Mesendoderm (in vitro differentiated cells): ENCODE measurements around the gene RINL.
A peak's percentile ranks its signal among the peaks of the same experiment; 100 is the strongest.

Experiments
- DNase-seq: peaks from one replicate; pipeline ENCODE4 v3.0.0; 2013
- H2AK5ac ChIP-seq: 2 replicates; pipeline ENCODE4 v1.6.1; 2013; ENCODE audit warnings: low read length, inconsistent platforms
- H2BK120ac ChIP-seq: 2 replicates; pipeline ENCODE4 v1.6.1; 2013; ENCODE audit warnings: low read depth, mild to moderate bottlenecking, low read length, moderate library complexity, mixed read lengths
- H2BK15ac ChIP-seq: replicated peaks from 2 replicates; pipeline ENCODE4 v1.6.1; 2013; ENCODE audit warnings: low read depth, mild to moderate bottlenecking, moderate library complexity
- H2BK5ac ChIP-seq: 2 replicates; pipeline ENCODE4 v1.6.1; 2013; ENCODE audit warnings: low read length, inconsistent platforms
- H3K18ac ChIP-seq: 2 replicates; pipeline ENCODE4 v1.6.1; 2013; ENCODE audit warnings: mild to moderate bottlenecking, low read length, mixed read lengths
- H3K23ac ChIP-seq: one replicate; pipeline ENCODE4 v1.6.1; 2013; ENCODE audit warnings: low read length
- H3K27ac ChIP-seq: 2 replicates; pipeline ENCODE4 v1.5.1; 2013; ENCODE audit warnings: low read depth, mild to moderate bottlenecking, inconsistent platforms, low read length, moderate library complexity
- H3K27me3 ChIP-seq: 2 replicates; pipeline ENCODE4 v1.6.1; 2013; ENCODE audit warnings: low read length, control low read depth, mild to moderate bottlenecking, inconsistent platforms; ENCODE audit not compliant: insufficient read depth, poor library complexity
- H3K36me3 ChIP-seq: 2 replicates; pipeline ENCODE4 v1.6.1; 2013; ENCODE audit warnings: low read length, inconsistent platforms; ENCODE audit not compliant: control insufficient read depth, insufficient read depth
- H3K4ac ChIP-seq: one replicate; pipeline ENCODE4 v1.6.1; 2013; ENCODE audit warnings: low read depth, mild to moderate bottlenecking, low read length, moderate library complexity
- H3K4me1 ChIP-seq: 2 replicates; pipeline ENCODE4 v1.6.1; 2013; ENCODE audit warnings: low read depth, low read length, inconsistent platforms; ENCODE audit not compliant: control insufficient read depth
- H3K4me2 ChIP-seq: 2 replicates; pipeline ENCODE4 v1.6.1; 2013; ENCODE audit warnings: low read length
- H3K4me3 ChIP-seq: 2 replicates; pipeline ENCODE4 v1.5.1; 2013; ENCODE audit warnings: mild to moderate bottlenecking, low read length
- H3K56ac ChIP-seq: one replicate; pipeline ENCODE4 v1.6.1; 2013; ENCODE audit warnings: low read length
- H3K79me1 ChIP-seq: 2 replicates; pipeline ENCODE4 v1.6.1; 2013; ENCODE audit warnings: low read length, inconsistent platforms
- H3K79me2 ChIP-seq: 2 replicates; pipeline ENCODE4 v1.6.1; 2013; ENCODE audit warnings: mild to moderate bottlenecking, low read length; ENCODE audit not compliant: control insufficient read depth, insufficient read depth
- H3K9ac ChIP-seq: 2 replicates; pipeline ENCODE4 v1.6.1; 2013; ENCODE audit warnings: low read length, inconsistent platforms
- H4K5ac ChIP-seq: one replicate; pipeline ENCODE4 v1.6.1; 2013; ENCODE audit warnings: low read length
- H4K8ac ChIP-seq: one replicate; pipeline ENCODE4 v1.6.1; 2013; ENCODE audit warnings: low read depth, mild to moderate bottlenecking, control low read depth, low read length, moderate library complexity
- WGBS: extraction: QIAGEN DNeasy Blood & Tissue Kit; methylation state at CpG from one replicate; pipeline ENCODE4 v1.1.7; 2013; ENCODE audit warnings: low lambda C conversion rate, missing lambda C conversion rate; ENCODE audit not compliant: insufficient coverage; ENCODE audit errors: extremely low coverage; 5-methylcytosine and 5-hydroxymethylcytosine counted together

RINL gene

DNA sequence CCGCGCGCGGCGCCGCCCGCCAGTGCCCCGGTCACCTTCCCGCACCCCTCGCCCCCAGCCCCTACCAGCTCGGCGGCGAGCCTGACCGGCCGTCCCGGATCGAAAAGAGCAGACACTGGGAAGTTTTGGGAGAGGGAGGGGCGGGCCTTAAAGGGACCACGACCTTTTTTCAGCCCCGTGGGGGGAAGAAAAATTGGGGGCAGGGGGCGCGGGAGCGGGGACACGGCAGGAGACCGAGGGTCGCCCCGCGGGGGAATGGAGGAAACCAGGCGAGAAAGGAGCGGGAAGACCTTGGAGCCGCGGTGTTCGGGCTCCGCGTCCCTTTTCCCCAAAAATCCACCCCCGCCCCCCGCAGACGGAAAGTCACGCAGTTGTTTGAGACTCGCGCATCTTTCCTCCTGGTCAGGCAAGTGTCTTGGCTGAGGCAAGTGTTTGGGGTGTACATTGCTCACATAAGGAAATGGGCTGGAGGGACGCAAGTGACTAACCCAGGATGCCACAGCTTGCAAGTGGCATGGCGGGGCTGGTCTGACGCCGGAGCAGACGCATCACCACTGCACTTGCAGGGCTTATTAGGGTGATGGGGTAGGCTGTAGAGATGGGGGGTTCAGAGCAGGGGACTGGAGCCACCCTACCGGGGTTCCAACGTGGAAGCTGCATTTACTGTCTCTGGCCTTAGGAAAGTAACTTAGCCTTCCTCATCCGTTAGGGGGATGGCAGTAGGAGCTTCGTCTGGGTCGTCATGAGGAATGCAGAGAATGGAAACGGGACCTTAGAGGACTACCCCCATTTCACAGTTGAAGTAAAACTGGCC, 25.6 kb downstream of the RINL start:
- Histone ChIP-seq H3K56ac (peak overlapping the region; percentile 95), H3K36me3 (peaks cover 3% of the 10 kb centered on the region), H3K23ac (no peak overlapping the region), H4K8ac (no peak overlapping the region), H2BK5ac (peak overlapping the region; percentile 11), H3K4ac (peak overlapping the region; percentile 92), H3K79me2 (peaks cover 17% of the 10 kb centered on the region), H3K9ac (peak overlapping the region; percentile 80), H2BK120ac (no peak overlapping the region), H2AK5ac (no peak overlapping the region), H3K4me3 (peak overlapping the region; percentile 62), H4K5ac (no peak overlapping the region), H3K4me2 (peak overlapping the region; percentile 97), H3K79me1 (peaks cover 2% of the 10 kb centered on the region), H2BK15ac (peak overlapping the region; percentile 14), H3K27me3 (no peaks in the 10 kb centered on the region), H3K4me1 (peaks cover 4% of the 10 kb centered on the region), H3K27ac (peak overlapping the region; percentile 75), H3K18ac (peak overlapping the region; percentile 99)
- no CpG with 5 or more reads among the region's 52 CpGs for WGBS
- DNase-seq = peak; percentile 72

DNA sequence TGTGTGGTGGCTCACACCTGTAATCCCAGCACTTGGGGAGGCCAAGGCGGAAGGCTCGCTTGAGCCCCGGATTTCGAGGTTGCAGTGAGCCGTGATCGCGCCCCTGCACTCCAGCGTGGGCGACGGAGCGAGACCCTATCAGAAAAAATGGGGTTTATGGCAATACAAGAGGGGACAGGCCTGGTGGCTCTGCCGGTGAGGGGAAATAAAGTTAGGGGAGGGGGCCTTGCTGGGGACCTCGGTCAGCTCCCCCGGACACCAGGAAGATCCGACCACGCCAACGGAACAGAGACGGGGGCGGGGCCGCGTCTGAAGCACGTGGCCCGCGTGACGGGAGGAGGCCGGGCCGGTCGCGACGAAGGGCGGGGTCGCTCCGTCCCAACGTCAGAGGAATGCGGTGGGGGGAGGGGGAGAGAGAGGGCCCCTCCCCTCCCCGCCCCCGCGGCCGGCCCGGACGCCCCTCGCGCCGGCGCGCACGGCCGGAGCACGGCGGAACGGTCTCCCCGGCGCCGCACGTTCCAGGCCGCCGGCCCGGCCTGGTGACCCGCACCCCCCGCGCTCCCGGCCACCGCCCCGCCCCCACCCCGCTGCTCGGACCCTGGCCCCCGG, 26.3 kb downstream of the RINL start:
- H3K27me3 ChIP-seq = no peaks in the 10 kb centered on the region
- H4K8ac ChIP-seq = no peak overlapping the region
- peak overlapping the region; percentile 92 for H3K4ac ChIP-seq
- H2BK15ac ChIP-seq = peak overlapping the region; percentile 14
- H3K9ac ChIP-seq = peak overlapping the region; percentile 80
- no peak overlapping the region for H3K4me3 ChIP-seq
- no peak overlapping the region for H2AK5ac ChIP-seq
- H3K36me3 ChIP-seq = peaks cover 8% of the 10 kb centered on the region
- H3K79me2 ChIP-seq = peaks cover 24% of the 10 kb centered on the region
- no CpG with 5 or more reads among the region's 67 CpGs for WGBS
- H3K56ac ChIP-seq = peak overlapping the region; percentile 95
- H3K18ac ChIP-seq = peak overlapping the region; percentile 99
- no peak overlapping the region for H4K5ac ChIP-seq
- H2BK120ac ChIP-seq = no peak overlapping the region
- H3K4me1 ChIP-seq = peaks cover 4% of the 10 kb centered on the region
- DNase-seq = peak; percentile 95
- peak overlapping the region; percentile 94 for H3K4me2 ChIP-seq
- H3K79me1 ChIP-seq = peaks cover 7% of the 10 kb centered on the region
- H3K23ac ChIP-seq = no peak overlapping the region
- H3K27ac ChIP-seq = peak overlapping the region; percentile 75
- H2BK5ac ChIP-seq = no peak overlapping the region

DNA sequence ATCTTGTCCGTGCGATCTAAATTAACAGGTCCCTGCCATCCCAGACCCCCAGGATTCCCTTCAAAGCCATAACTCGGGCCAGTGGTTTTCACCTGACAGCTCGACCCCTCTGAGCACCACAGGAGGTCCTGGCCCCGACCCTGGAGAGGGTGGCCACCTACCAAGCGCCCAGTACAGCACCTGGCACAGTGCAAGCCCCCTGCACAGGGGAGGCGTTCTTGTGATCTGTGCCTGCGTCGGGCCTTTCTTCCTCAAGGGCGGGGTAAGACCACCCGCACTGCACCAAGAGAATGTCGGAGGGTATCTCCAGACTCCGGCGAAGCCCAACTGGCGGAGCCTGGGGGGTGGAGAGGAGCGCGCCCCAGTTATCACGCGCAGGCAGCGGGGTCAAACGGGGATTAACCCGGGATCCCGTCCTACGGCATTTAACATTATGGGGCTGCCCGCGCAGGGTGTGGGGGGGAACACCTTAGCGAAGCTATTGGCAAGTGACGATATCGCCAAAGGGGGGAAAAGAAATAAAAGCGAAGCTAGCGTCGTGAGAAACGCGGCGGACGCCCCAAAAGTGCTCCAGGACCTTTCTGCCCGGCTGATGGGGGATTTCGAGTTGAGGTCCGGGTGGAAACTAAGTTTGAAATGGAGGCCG, 27.0 kb downstream of the RINL start:
- Histone ChIP-seq H2BK120ac (no peak overlapping the region), H2AK5ac (peak overlapping the region; percentile 19), H3K27ac (peak overlapping the region; percentile 53), H3K4me3 (peak overlapping the region; percentile 60), H3K18ac (peak overlapping the region; percentile 3), H3K4me2 (peak overlapping the region; percentile 94), H3K36me3 (peaks cover 11% of the 10 kb centered on the region), H3K23ac (no peak overlapping the region), H3K4ac (peak overlapping the region; percentile 61), H3K9ac (peak overlapping the region; percentile 78), H3K4me1 (peaks cover 4% of the 10 kb centered on the region), H2BK5ac (no peak overlapping the region), H3K56ac (peak overlapping the region; percentile 79), H3K27me3 (no peaks in the 10 kb centered on the region), H4K5ac (no peak overlapping the region), H2BK15ac (no peak overlapping the region), H4K8ac (no peak overlapping the region), H3K79me2 (peaks cover 29% of the 10 kb centered on the region), H3K79me1 (peaks cover 9% of the 10 kb centered on the region)
- no CpG with 5 or more reads among the region's 40 CpGs for WGBS
- DNase-seq = peak; percentile 29

DNA sequence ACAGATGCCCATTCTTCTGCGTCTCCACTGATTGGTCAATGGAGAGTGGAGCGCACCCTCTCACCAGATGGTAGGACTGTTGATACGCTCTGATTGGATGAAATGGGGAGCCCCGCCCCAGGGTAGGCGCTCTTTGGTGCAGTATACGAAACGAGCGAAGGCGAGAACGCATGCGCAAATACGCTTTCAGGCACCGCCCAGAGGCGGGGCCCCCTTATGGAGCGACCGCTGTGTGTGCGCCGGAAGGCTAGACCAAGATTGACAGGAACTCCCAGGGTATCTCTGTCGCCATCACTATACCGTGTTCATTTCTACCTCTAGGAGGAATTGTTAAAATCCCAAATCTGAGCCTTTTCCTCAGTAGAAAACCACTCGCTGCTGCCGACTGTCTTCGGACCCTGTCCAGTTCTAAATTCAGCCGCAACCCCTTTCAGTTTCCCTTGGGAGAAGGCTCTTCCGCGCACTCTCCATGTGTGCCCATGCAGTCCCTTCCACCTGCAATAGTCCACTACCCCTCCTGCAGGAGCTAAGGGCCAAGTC, 27.6 kb downstream of the RINL start:
- H3K56ac ChIP-seq = peak overlapping the region; percentile 79
- no peak for DNase-seq
- H3K27me3 ChIP-seq = no peaks in the 10 kb centered on the region
- no peak overlapping the region for H3K23ac ChIP-seq
- H3K18ac ChIP-seq = peak overlapping the region; percentile 3
- H3K4me1 ChIP-seq = peaks cover 4% of the 10 kb centered on the region
- WGBS = no CpG with 5 or more reads among the region's 26 CpGs
- H3K9ac ChIP-seq = peak overlapping the region; percentile 78
- H4K5ac ChIP-seq = no peak overlapping the region
- peaks cover 16% of the 10 kb centered on the region for H3K36me3 ChIP-seq
- no peak overlapping the region for H2BK120ac ChIP-seq
- peak overlapping the region; percentile 94 for H3K4me2 ChIP-seq
- H2BK5ac ChIP-seq = no peak overlapping the region
- H2BK15ac ChIP-seq = no peak overlapping the region
- peak overlapping the region; percentile 19 for H2AK5ac ChIP-seq
- H3K79me1 ChIP-seq = peaks cover 13% of the 10 kb centered on the region
- H3K4ac ChIP-seq = peak overlapping the region; percentile 61
- peaks cover 35% of the 10 kb centered on the region for H3K79me2 ChIP-seq
- peak overlapping the region; percentile 53 for H3K27ac ChIP-seq
- peak overlapping the region; percentile 60 for H3K4me3 ChIP-seq
- no peak overlapping the region for H4K8ac ChIP-seq

DNA sequence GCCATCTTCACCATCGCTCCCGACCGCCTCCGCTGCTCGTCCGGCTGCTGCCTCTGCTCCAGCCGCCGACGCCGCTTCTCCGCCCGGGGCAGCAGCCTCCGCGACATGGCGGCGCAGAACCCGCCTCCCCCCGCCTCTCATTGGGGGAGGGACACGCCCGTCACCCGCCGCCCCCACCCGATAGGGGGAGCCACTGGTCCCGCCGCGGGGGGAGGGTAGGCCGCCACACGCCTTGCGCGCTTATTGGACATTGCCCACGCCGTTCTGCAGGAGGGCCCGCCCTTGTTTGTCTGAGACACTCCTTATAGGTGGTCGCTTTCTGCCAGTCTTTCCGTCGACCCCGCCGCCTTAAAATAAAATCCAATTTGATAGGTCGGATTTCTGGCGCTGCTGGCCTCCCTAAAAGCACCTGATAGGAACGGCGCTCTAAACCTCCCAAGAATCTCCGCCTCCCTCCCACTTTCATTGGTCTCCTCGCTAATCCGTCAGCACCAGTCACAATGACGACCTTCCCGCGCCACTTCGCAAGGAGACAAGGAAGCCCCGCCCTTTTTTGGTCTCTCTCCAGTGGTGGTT, 28.1 kb downstream of the RINL start, which contains the start of gene HNRNPL:
Gene HNRNPL, minus strand, starts transcription at position 127 of the 576 bp plus-strand sequence. Its CDS starts 20 bp downstream, at position 107.
- peaks cover 19% of the 10 kb centered on the region for H3K36me3 ChIP-seq
- peak within 1 kb of the TSS; percentile 100 for H3K4ac ChIP-seq
- DNase-seq = peak; percentile 100
- H3K4me3 ChIP-seq = peak within 1 kb of the TSS; percentile 74
- H2AK5ac ChIP-seq = peak within 1 kb of the TSS; percentile 96
- H3K79me1 ChIP-seq = peaks cover 16% of the 10 kb centered on the region
- no CpG with 5 or more reads among the region's 50 CpGs for WGBS
- H3K27me3 ChIP-seq = no peaks in the 10 kb centered on the region
- peak within 1 kb of the TSS; percentile 94 for H3K4me2 ChIP-seq
- H4K8ac ChIP-seq = peak within 1 kb of the TSS; percentile 99
- H2BK5ac ChIP-seq = peak within 1 kb of the TSS; percentile 66
- H3K9ac ChIP-seq = peak within 1 kb of the TSS; percentile 94
- H3K27ac ChIP-seq = peak within 1 kb of the TSS; percentile 99
- H2BK120ac ChIP-seq = peak within 1 kb of the TSS; percentile 98
- peaks cover 4% of the 10 kb centered on the region for H3K4me1 ChIP-seq
- peak within 1 kb of the TSS; percentile 95 for H3K56ac ChIP-seq
- H3K18ac ChIP-seq = peak within 1 kb of the TSS; percentile 100
- H3K23ac ChIP-seq = no peak within 1 kb of the TSS
- no peak within 1 kb of the TSS for H2BK15ac ChIP-seq
- H3K79me2 ChIP-seq = peaks cover 39% of the 10 kb centered on the region
- H4K5ac ChIP-seq = peak within 1 kb of the TSS; percentile 68
